ENCODE results near the gene MCM6.

GRCh38 chr2:135838502-135838901 lies 37.7 kb downstream of the MCM6 start:
- no peak for TF ChIP-seq CTCF (conservative IDR thresholded peaks at IDR 0.05; ENCODE audit: low read length)
- no peak for TF ChIP-seq EZH2phosphoT487 (IDR thresholded peaks at IDR 0.05; ENCODE audit: borderline replicate concordance)
